ENCODE results near the gene SPECC1.

DNA sequence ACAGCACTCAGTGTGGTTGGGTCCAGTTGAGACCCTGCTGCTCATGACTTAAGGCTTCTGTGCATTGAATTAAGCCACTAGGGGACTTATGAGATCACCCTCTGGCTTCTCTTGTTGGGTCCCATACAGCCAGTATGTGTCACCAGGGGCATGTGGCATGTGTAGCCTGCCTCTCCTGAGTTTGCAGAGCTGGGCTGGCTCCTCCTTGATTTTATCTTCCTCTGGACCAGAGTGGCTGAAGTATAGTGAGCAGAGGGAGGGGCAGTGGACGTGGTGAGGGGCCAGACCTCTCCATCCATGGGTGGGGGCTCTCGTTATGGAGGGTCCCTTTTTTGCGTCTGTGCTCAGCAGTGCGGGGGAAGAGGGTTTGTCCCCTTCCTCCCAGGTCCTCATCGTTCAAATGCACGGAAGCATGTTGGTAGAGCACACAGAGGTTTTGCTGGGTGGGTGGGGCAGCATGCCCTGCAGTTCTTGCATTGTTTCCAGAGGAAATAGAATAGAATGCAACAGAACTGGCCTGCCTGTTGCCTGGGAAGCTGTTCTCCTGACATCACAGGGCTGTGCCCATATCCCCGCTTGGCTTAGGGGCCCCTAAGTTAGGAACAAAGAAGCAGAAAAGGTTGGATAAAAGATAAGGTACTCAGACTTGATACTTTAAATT is 77.4 kb downstream of the SPECC1 start:
- TF ChIP-seq CTCF (IDR thresholded peaks at IDR 0.05) (no peak), POLR2A (IDR thresholded peaks at IDR 0.05) (no peak)

All from right lobe of liver (tissue), 4 donors.